Measurements from ENCODE around the gene CREBBP. TPM values are rescaled to one million over a fixed set of nuclear protein-coding genes. Genes with fewer than 3 reads are reported as not detected.
"Not testable (repeated sequence)": the region's sequence is repeated elsewhere in the genome, so short reads cannot be mapped to it uniquely, and the experiment has no call there.

Gene CREBBP
- 37.5 TPM for total RNA-seq

- DNase-seq (ENCODE audit: low spot score in 2 of 2) (peak; percentile 93 to 95), FAIRE-seq (no peak)
Measured at GRCh38 chr16:3880623-3881498, at the start of gene CREBBP. Gene CREBBP, minus strand, starts transcription at chr16:3880713. Its CDS starts 797 bp downstream, at chr16:3879916.

GRCh38 chr16:3927147-3927546 lies 46.6 kb upstream of the CREBBP start:
- not testable (repeated sequence) for DNase-seq (ENCODE audit: low spot score in 2 of 2); FAIRE-seq

GRCh38 chr16:3924763-3925162 lies 44.2 kb upstream of the CREBBP start:
- FAIRE-seq (no peak), DNase-seq (ENCODE audit: low spot score in 2 of 2) (no peak)

- DNase-seq (ENCODE audit: low spot score in 2 of 2) (no peak), FAIRE-seq (no peak)
Measured at GRCh38 chr16:3922241-3922640, 41.7 kb upstream of the CREBBP start.

- FAIRE-seq (no peak), DNase-seq (ENCODE audit: low spot score in 2 of 2) (no peak)
Measured at GRCh38 chr16:3920206-3920605, 39.7 kb upstream of the CREBBP start.

- FAIRE-seq, result no peak
- DNase-seq (ENCODE audit: low spot score in 2 of 2), result no peak
Measured at GRCh38 chr16:3919413-3919812, 38.9 kb upstream of the CREBBP start.

- DNase-seq (ENCODE audit: low spot score in 2 of 2) (no peak), FAIRE-seq (no peak)
Measured at GRCh38 chr16:3915426-3916260, 35.1 kb upstream of the CREBBP start.

- FAIRE-seq (no peak), DNase-seq (ENCODE audit: low spot score in 2 of 2) (no peak)
Measured at GRCh38 chr16:3912897-3913296, 32.4 kb upstream of the CREBBP start.

- FAIRE-seq (no peak), DNase-seq (ENCODE audit: low spot score in 2 of 2) (no peak)
Measured at GRCh38 chr16:3912373-3912772, 31.9 kb upstream of the CREBBP start.

- not testable (repeated sequence) for FAIRE-seq; DNase-seq (ENCODE audit: low spot score in 2 of 2)
Measured at GRCh38 chr16:3911741-3912140, 31.2 kb upstream of the CREBBP start.

- no peak for DNase-seq (ENCODE audit: low spot score in 2 of 2)
- no peak for FAIRE-seq
Measured at GRCh38 chr16:3909791-3910583, 29.5 kb upstream of the CREBBP start.

- DNase-seq (ENCODE audit: low spot score in 2 of 2) (no peak), FAIRE-seq (no peak)
Measured at GRCh38 chr16:3908951-3909437, 28.5 kb upstream of the CREBBP start.

- FAIRE-seq (no peak), DNase-seq (ENCODE audit: low spot score in 2 of 2) (no peak)
Measured at GRCh38 chr16:3907586-3907985, 27.1 kb upstream of the CREBBP start.

GRCh38 chr16:3906363-3906762 lies 25.9 kb upstream of the CREBBP start:
- no peak for DNase-seq (ENCODE audit: low spot score in 2 of 2)
- no peak for FAIRE-seq

GRCh38 chr16:3904875-3905274 lies 24.4 kb upstream of the CREBBP start:
- DNase-seq (ENCODE audit: low spot score in 2 of 2), result no peak
- FAIRE-seq, result no peak

- DNase-seq (ENCODE audit: low spot score in 2 of 2), result no peak
- no peak for FAIRE-seq
Measured at GRCh38 chr16:3890091-3890490, 9.6 kb upstream of the CREBBP start.

GRCh38 chr16:3889059-3889458 lies 8.5 kb upstream of the CREBBP start:
- FAIRE-seq (no peak), DNase-seq (ENCODE audit: low spot score in 2 of 2) (no peak)

- not testable (repeated sequence) for DNase-seq (ENCODE audit: low spot score in 2 of 2); FAIRE-seq
Measured at GRCh38 chr16:3885999-3886398, 5.5 kb upstream of the CREBBP start.

GRCh38 chr16:3884398-3884797 lies 3.9 kb upstream of the CREBBP start:
- FAIRE-seq (no peak), DNase-seq (ENCODE audit: low spot score in 2 of 2) (no peak)

- FAIRE-seq, result no peak
- DNase-seq (ENCODE audit: low spot score in 2 of 2), result no peak
Measured at GRCh38 chr16:3882531-3882930, 2.0 kb upstream of the CREBBP start.
